Peyer's patch (tissue), 4 donors: Measurements from ENCODE around the gene TMEM132D. TPM values are rescaled to one million over a fixed set of nuclear protein-coding genes. Genes with fewer than 3 reads are reported as not detected.

Experiments used
- DNase-seq, 3 donors: peaks; one replicate each; pipeline ENCODE4 v3.0.0-alpha.2; 2017 to 2019
- H3K27ac ChIP-seq, 4 donors: fragments of 200-600 bp; sonication (generic); one replicate each; pipeline ENCODE4 v1.5.1; 2016 to 2019
- H3K27me3 ChIP-seq, 2 donors: fragments of 200-600 bp; sonication (generic); one replicate each; pipeline ENCODE4 v1.5.1; 2019
- H3K36me3 ChIP-seq, 3 donors: fragments of 200-600 bp; sonication (generic); one replicate each; pipeline ENCODE4 v1.5.1; 2016 to 2019
- H3K4me1 ChIP-seq, 4 donors: fragments of 200-600 bp; sonication (generic); one replicate each; pipeline ENCODE4 v1.5.1; 2016 to 2019
- H3K4me3 ChIP-seq, 4 donors: fragments of 200-600 bp; sonication (generic); 1 replicate in 3 of 4; 2 replicates in 1 of 4; pipeline ENCODE4 v1.5.1; 2016 to 2019; ENCODE audit warnings: mild to moderate bottlenecking in 1 of 4
- H3K9me3 ChIP-seq, 4 donors: fragments of 200-600 bp; sonication (generic); one replicate each; pipeline ENCODE4 v1.5.1; 2016 to 2019; ENCODE audit warnings: mild to moderate bottlenecking in 1 of 4
- CTCF ChIP-seq, 6 experiments: fragments of 450-650 bp in 4 of 6; fragments of 200-600 bp in 2 of 6; sonication (generic) in 1 of 6; IDR thresholded peaks; one replicate each; pipeline ENCODE4 v1.5.1; 2017 to 2019; ENCODE audit warnings: antibody characterized with exemption in 6 of 6, mild to moderate bottlenecking in 3 of 6, moderate library complexity in 1 of 6
- POLR2A ChIP-seq, 2 donors: fragments of 450-650 bp; IDR thresholded peaks; one replicate each; pipeline ENCODE4 v1.5.1; 2017; ENCODE audit warnings: antibody characterized with exemption in 2 of 2, mild to moderate bottlenecking in 2 of 2, moderate library complexity in 2 of 2
- total RNA-seq, 4 donors: library from RNA; depleted of rRNA; stranded (reverse); fragments of >200 nt; gene quantifications; one replicate each; pipeline ENCODE4 v1.1.0, GENCODE V29; 2016

TMEM132D gene
- total RNA-seq, 4 donors from 2014 or later: 0.27 to 1.7 (median 0.41) TPM

DNA sequence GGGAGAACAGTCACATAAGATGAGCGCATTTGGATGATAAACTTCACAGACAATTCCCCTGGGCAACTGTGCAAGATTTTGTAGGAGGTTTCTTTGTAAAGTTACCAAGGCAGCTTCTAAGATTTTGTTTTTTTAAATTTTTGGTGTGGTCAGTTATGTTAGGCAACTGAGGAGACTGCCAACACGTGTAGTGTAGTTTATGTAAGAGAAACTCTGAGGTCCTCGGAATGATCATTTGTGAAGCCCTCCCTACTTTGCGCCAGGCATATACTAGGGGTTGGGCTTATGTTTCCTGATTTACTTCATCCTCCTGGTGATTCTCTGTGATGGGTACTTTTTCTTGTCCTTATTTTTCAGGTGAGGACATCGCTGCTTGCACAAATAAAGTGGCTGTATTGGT lies 433.6 kb downstream of the TMEM132D start:
- Histone ChIP-seq H3K36me3 (no peaks in the 10 kb centered on the region), H3K4me1 (no peaks in the 10 kb centered on the region), H3K4me3 (no peak overlapping the region), H3K9me3 (no peaks in the 10 kb centered on the region), H3K27ac (no peak overlapping the region), H3K27me3 (no peaks in the 10 kb centered on the region)
- no peak for DNase-seq
- no peak for TF ChIP-seq CTCF (IDR thresholded peaks at IDR 0.05)
- no peak for TF ChIP-seq POLR2A (IDR thresholded peaks at IDR 0.05)

DNA sequence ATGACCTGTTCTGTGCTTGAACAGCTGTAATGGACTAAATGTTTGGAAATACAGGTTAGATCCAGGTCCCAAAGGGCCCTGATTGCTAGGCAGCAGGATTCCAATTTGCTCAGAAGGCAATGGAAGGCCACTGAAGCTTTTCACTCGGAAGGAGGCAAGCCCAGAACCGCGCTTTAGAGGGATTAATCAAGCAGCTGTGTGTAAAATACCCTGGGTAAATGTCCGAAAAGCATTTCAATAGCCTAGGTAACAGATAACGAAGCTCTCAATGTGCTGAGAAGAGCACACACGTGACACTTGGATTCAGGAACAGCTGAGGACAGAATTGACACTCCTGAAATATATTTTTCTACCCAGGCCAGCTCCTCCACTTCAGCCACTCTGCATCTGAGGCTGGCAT lies 436.1 kb downstream of the TMEM132D start:
- no peaks in the 10 kb centered on the region for H3K36me3 ChIP-seq
- no peaks in the 10 kb centered on the region for H3K27me3 ChIP-seq
- no peaks in the 10 kb centered on the region for H3K4me1 ChIP-seq
- no peak for DNase-seq
- TF ChIP-seq CTCF (IDR thresholded peaks at IDR 0.05) (no peak), POLR2A (IDR thresholded peaks at IDR 0.05) (no peak)
- no peak overlapping the region for H3K4me3 ChIP-seq
- H3K9me3 ChIP-seq: no peaks in the 10 kb centered on the region
- H3K27ac ChIP-seq: no peak overlapping the region

DNA sequence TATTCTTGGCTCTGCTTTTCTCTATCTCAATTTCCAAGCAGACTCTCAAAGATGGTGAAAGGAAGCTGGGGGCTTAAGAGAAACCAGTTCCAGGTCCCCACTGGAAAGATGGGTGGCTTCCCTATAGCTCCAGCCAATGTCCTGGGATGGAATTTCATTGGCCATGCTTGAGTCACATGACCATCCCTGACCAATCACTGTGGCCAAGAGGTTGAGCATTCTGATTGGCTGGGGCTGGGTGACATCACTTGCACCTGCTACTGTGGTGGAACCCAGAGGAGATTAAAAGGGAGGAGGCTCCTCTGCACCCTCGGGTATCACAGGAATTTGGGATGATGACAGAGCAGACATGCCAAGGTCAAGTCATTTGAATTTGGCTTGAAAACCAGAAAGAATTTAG lies 436.5 kb downstream of the TMEM132D start:
- no peaks in the 10 kb centered on the region for H3K27me3 ChIP-seq
- no peak overlapping the region for H3K4me3 ChIP-seq
- no peak for DNase-seq
- no peaks in the 10 kb centered on the region for H3K4me1 ChIP-seq
- no peaks in the 10 kb centered on the region for H3K36me3 ChIP-seq
- H3K27ac ChIP-seq: no peak overlapping the region
- no peaks in the 10 kb centered on the region for H3K9me3 ChIP-seq
- TF ChIP-seq POLR2A (IDR thresholded peaks at IDR 0.05) (no peak), CTCF (IDR thresholded peaks at IDR 0.05) (no peak)

DNA sequence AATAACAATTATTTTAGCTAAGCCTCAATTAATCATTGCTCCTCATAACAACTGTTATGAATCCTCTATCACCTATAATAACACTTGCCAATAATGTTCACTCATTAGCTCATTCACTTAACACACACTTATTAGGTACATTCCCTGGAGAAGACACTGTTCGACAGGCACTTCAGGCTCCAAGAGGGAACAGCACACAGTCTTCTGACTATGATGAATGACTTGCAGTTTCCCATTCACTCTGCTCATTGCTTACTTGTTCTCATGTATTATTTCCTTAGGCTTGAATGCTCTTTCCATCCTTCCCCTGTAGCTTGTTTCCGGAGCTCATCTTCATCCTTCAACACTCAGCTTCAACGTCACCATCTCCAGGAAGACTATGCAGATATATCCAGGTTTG lies 437.3 kb downstream of the TMEM132D start:
- Histone ChIP-seq H3K4me3 (no peak overlapping the region), H3K27ac (no peak overlapping the region), H3K9me3 (no peaks in the 10 kb centered on the region), H3K27me3 (no peaks in the 10 kb centered on the region), H3K4me1 (no peaks in the 10 kb centered on the region), H3K36me3 (no peaks in the 10 kb centered on the region)
- no peak for DNase-seq
- no peak for TF ChIP-seq POLR2A (IDR thresholded peaks at IDR 0.05)
- no peak for TF ChIP-seq CTCF (IDR thresholded peaks at IDR 0.05)

DNA sequence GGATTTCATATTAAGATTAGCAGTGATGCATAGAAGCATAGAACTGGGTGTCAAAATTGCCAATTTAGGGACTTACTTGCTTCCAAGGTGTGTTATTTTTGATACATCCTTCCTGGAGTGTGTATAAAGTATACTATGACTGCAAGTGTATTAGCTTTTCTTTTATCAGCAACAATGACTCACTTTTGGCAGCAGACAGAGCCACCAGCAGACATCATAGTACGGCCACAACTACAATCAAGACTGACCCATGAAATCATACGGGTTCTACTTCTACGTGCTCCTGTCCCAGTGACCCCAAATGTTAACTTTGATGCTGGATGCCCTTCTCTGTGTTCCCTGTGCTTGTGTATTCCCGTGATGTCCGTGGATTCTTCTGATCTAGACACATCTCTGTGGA lies 443.9 kb downstream of the TMEM132D start:
- Histone ChIP-seq H3K4me1 (no peaks in the 10 kb centered on the region), H3K27me3 (no peaks in the 10 kb centered on the region), H3K9me3 (no peaks in the 10 kb centered on the region), H3K4me3 (no peak overlapping the region), H3K27ac (no peak overlapping the region), H3K36me3 (no peaks in the 10 kb centered on the region)
- no peak for DNase-seq
- TF ChIP-seq POLR2A (IDR thresholded peaks at IDR 0.05): no peak
- TF ChIP-seq CTCF (IDR thresholded peaks at IDR 0.05): no peak

DNA sequence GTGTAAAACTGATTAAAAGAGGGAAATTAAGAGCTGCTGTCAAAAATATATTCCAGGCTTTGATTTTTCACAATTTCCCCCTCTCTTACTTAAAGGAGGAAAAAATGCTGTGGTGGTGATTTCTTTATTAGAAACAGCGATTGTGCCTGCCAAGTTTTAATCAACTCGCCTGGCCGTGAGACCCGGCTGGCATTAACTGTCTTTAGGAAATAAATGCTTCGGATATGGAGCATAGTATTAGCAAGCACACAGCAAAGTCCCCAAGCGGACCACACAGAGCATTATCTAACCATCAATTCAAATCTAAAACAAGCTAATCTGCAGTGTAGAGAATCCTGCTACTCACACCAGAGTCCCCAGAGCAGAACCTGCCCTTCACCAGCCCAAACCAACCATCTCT lies 457.1 kb downstream of the TMEM132D start:
- H3K36me3 ChIP-seq: no peaks in the 10 kb centered on the region
- no peaks in the 10 kb centered on the region for H3K4me1 ChIP-seq
- H3K9me3 ChIP-seq: no peaks in the 10 kb centered on the region
- H3K4me3 ChIP-seq: no peak overlapping the region
- H3K27me3 ChIP-seq: no peaks in the 10 kb centered on the region
- H3K27ac ChIP-seq: no peak overlapping the region
- DNase-seq: no peak
- TF ChIP-seq CTCF (IDR thresholded peaks at IDR 0.05): no peak
- no peak for TF ChIP-seq POLR2A (IDR thresholded peaks at IDR 0.05)
